ENCODE measurements around the gene DDN.

GRCh38 chr12:48997719-48998496 is 1.3 kb downstream of the DDN start:
- TF ChIP-seq CTCF (conservative IDR thresholded peaks at IDR 0.05; ENCODE audit: low read depth, low read length) (no peak), EZH2 (IDR thresholded peaks at IDR 0.05; ENCODE audit: low read length, unreplicated experiment) (no peak)

All from PC-3 (cell line).